GM08714 (cell line): ENCODE data around the gene SLC12A4.
"Not testable (repeated sequence)": the region's sequence is repeated elsewhere in the genome, so short reads cannot be mapped to it uniquely, and the experiment has no call there.

Experiments
- H3K4me3 ChIP-seq: fragments of 200-500 bp; sonication (Bioruptor generic); 2 replicates; pipeline ENCODE4 v1.5.1; 2014; ENCODE audit warnings: mild to moderate bottlenecking, low read length, inconsistent platforms
- ZNF274 ChIP-seq: IDR thresholded peaks from 2 replicates; pipeline ENCODE4 v1.6.1; 2012; ENCODE audit warnings: mild to moderate bottlenecking, low read depth, low read length

Gene SLC12A4

GRCh38 chr16:67943256-67943618 is 25.2 kb downstream of the SLC12A4 start:
- H3K4me3 ChIP-seq, result no peak overlapping the region

GRCh38 chr16:67942510-67943255 is 25.8 kb downstream of the SLC12A4 start:
- TF ChIP-seq ZNF274, result no peak
- H3K4me3 ChIP-seq, result no peak overlapping the region

More at GRCh38 chr16:67943256-67943618, 25.2 kb downstream of the SLC12A4 start:
- TF ChIP-seq ZNF274, result no peak

GRCh38 chr16:67942200-67942509 is 26.3 kb downstream of the SLC12A4 start:
- TF ChIP-seq ZNF274, result no peak

GRCh38 chr16:67941469-67942199 is 26.8 kb downstream of the SLC12A4 start:
- no peak overlapping the region for H3K4me3 ChIP-seq
- no peak for TF ChIP-seq ZNF274

More at GRCh38 chr16:67942200-67942509, 26.3 kb downstream of the SLC12A4 start:
- no peak overlapping the region for H3K4me3 ChIP-seq

- TF ChIP-seq ZNF274, result no peak
- no peak overlapping the region for H3K4me3 ChIP-seq
Observed at GRCh38 chr16:67940446-67941089, 27.9 kb downstream of the SLC12A4 start.

GRCh38 chr16:67939507-67940445 is 28.7 kb downstream of the SLC12A4 start:
- no peak for TF ChIP-seq ZNF274
- H3K4me3 ChIP-seq, result no peak overlapping the region

GRCh38 chr16:67937713-67938112 is 30.7 kb downstream of the SLC12A4 start:
- not testable (repeated sequence) for H3K4me3 ChIP-seq

GRCh38 chr16:67936880-67937605 is 31.4 kb downstream of the SLC12A4 start:
- peak overlapping the region; percentile 81; the same call in 1 of the 2 replicates for H3K4me3 ChIP-seq
- no peak for TF ChIP-seq ZNF274

GRCh38 chr16:67936124-67936879 is 32.1 kb downstream of the SLC12A4 start, which contains the start of gene PSMB10:
Gene PSMB10, minus strand, starts transcription at chr16:67936850. Its CDS starts 101 bp downstream, at chr16:67936749.
- peak within 1 kb of the TSS; percentile 81 for H3K4me3 ChIP-seq
- TF ChIP-seq ZNF274, result no peak

GRCh38 chr16:67935402-67936123 is 32.9 kb downstream of the SLC12A4 start:
- peak overlapping the region; percentile 81 for H3K4me3 ChIP-seq
- TF ChIP-seq ZNF274, result no peak

GRCh38 chr16:67935101-67935401 is 33.4 kb downstream of the SLC12A4 start:
- TF ChIP-seq ZNF274, result no peak
- peak overlapping the region; percentile 45; the same call in 1 of the 2 replicates for H3K4me3 ChIP-seq
